Spleen (tissue), 7 donors: ENCODE data around the gene ANXA5.

Experiments used
- CTCF ChIP-seq, 11 experiments: fragments of 200-600 bp in 7 of 11; fragments of 450-650 bp in 4 of 11; sonication (generic) in 4 of 11; IDR thresholded peaks in 8 of 11; conservative IDR thresholded peaks in 3 of 11; 1 replicate in 7 of 11; 2 replicates in 4 of 11; pipeline versions ENCODE4 v1.4.0 to v1.8.0; 2016 to 2021; ENCODE audit warnings: antibody characterized with exemption in 11 of 11, inconsistent platforms in 4 of 11, mild to moderate bottlenecking in 1 of 11
- POLR2A ChIP-seq, 3 donors: fragments of 450-650 bp; IDR thresholded peaks; one replicate each; pipeline ENCODE4 v1.5.1; 2017; ENCODE audit warnings: antibody characterized with exemption in 3 of 3, mild to moderate bottlenecking in 1 of 3
- POLR2AphosphoS5 ChIP-seq, 3 donors: sonication (generic); formaldehyde crosslinking; IDR thresholded peaks; one replicate each; pipeline ENCODE4 v1.5.1; 2017; ENCODE audit warnings: antibody characterized with exemption in 3 of 3
- donor health status: DM: no; HTN: no; CAD: no; lungs with moderate emphysema.
- donor health status: DM: no; HTN: no; CAD: no.
- donor health status: DM: no; HTN: no; CAD: no.

- TF ChIP-seq CTCF (IDR thresholded peaks at IDR 0.05 in 8 of 11, conservative IDR thresholded peaks at IDR 0.05 in 3 of 11) (no peak), POLR2A (IDR thresholded peaks at IDR 0.05) (no peak), POLR2AphosphoS5 (IDR thresholded peaks at IDR 0.05) (no peak)
Observed at GRCh38 chr4:121741751-121742150, 45.0 kb upstream of the ANXA5 start.
